GM23248 (cell line): ENCODE results near the gene SLC25A39.

Experiments
- EZH2 ChIP-seq: fragments of 200-600 bp; sonication (generic); IDR thresholded peaks from 2 replicates; pipeline ENCODE4 v1.6.1; 2018; ENCODE audit warnings: antibody characterized with exemption, mild to moderate bottlenecking; ENCODE audit not compliant: insufficient read depth, poor library complexity, severe bottlenecking
- EZH2phosphoT487 ChIP-seq: fragments of 200-600 bp; sonication (generic); IDR thresholded peaks from 2 replicates; pipeline ENCODE4 v1.6.1; 2018; ENCODE audit warnings: antibody characterized with exemption, moderate library complexity, mild to moderate bottlenecking, low read depth; ENCODE audit not compliant: insufficient read depth

DNA sequence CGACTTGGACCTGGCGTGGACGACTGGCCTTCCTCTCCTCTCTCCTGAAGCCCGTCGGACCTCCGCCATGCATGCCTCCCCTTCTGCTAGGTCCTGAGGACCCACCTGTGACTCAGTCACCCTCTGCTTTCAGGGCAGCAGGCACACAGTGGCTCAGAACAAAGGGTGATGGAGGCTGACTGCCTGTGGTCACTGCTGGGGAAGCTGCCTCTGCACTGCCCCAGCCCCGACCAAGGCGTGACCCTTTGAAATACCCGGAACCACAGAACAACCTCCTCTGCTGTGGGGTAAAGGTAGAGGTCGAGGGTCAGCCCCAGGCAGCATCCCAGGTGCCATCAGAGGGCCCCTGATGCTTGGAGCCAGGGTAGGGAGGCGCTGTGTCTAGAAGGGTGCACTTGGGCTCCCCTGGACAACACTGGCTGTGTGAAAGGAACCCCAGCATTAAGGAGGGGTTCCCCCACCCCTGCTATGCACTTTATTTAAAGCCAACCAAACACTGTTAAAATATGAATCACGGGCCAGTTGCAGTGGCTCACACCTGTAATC is 44.2 kb downstream of the SLC25A39 start:
- TF ChIP-seq EZH2 (no peak), EZH2phosphoT487 (no peak)
